ENCODE results near the gene SLCO2A1.

SLCO2A1 gene

GRCh38 chr3:133935843-133936769, 93.6 kb downstream of the SLCO2A1 start:
- H3K27ac ChIP-seq, result no peak overlapping the region
- no peak for TF ChIP-seq ZFX (IDR thresholded peaks at IDR 0.05; ENCODE audit: borderline replicate concordance)
- no peak for TF ChIP-seq CTCF (IDR thresholded peaks at IDR 0.05)

- TF ChIP-seq ZFX (IDR thresholded peaks at IDR 0.05; ENCODE audit: borderline replicate concordance) (no peak), CTCF (IDR thresholded peaks at IDR 0.05) (no peak)
- H3K27ac ChIP-seq, result no peak overlapping the region
These were observed 94.5 kb downstream of the SLCO2A1 start for GRCh38 chr3:133934996-133935842.

- no peak overlapping the region for H3K27ac ChIP-seq
- TF ChIP-seq ZFX (IDR thresholded peaks at IDR 0.05; ENCODE audit: borderline replicate concordance), result no peak
- TF ChIP-seq CTCF (IDR thresholded peaks at IDR 0.05), result no peak
These were observed 95.4 kb downstream of the SLCO2A1 start for GRCh38 chr3:133934073-133934970.

GRCh38 chr3:133933097-133934024, 96.4 kb downstream of the SLCO2A1 start:
- TF ChIP-seq CTCF (IDR thresholded peaks at IDR 0.05) (no peak), ZFX (IDR thresholded peaks at IDR 0.05; ENCODE audit: borderline replicate concordance) (no peak)

GRCh38 chr3:133932009-133932408, 97.7 kb downstream of the SLCO2A1 start:
- H3K27ac ChIP-seq, result no peak overlapping the region
- TF ChIP-seq ZFX (IDR thresholded peaks at IDR 0.05; ENCODE audit: borderline replicate concordance), result no peak

More at GRCh38 chr3:133933097-133934024, 96.4 kb downstream of the SLCO2A1 start:
- H3K27ac ChIP-seq, result no peak overlapping the region

- no peak overlapping the region for H3K27ac ChIP-seq
- TF ChIP-seq ZFX (IDR thresholded peaks at IDR 0.05; ENCODE audit: borderline replicate concordance) (no peak), CTCF (IDR thresholded peaks at IDR 0.05) (no peak)
These were observed 98.6 kb downstream of the SLCO2A1 start for GRCh38 chr3:133931084-133931483.

Measured in 22Rv1 (cell line).